Transverse colon (tissue), 4 donors: ENCODE results near the gene CPHXL2. TPM values are rescaled to one million over a fixed set of nuclear protein-coding genes. Genes with fewer than 3 reads are reported as not detected.

Experiments used
- DNase-seq: peaks from one replicate; pipeline ENCODE4 v3.0.0-alpha.2; 2019
- H3K27ac ChIP-seq, 4 donors: fragments of 200-600 bp; sonication (generic); 2 replicates each; pipeline ENCODE4 v1.5.1; 2016 to 2018; ENCODE audit warnings: inconsistent platforms in 4 of 4
- H3K27me3 ChIP-seq: fragments of 200-600 bp; sonication (generic); 2 replicates; pipeline ENCODE4 v1.5.1; 2017; ENCODE audit warnings: inconsistent platforms
- H3K36me3 ChIP-seq, 4 donors: fragments of 200-600 bp; sonication (generic); 2 replicates each; pipeline ENCODE4 v1.5.1; 2017 to 2019; ENCODE audit warnings: inconsistent platforms in 4 of 4
- H3K4me1 ChIP-seq, 4 donors: fragments of 200-600 bp; sonication (generic); 2 replicates each; pipeline ENCODE4 v1.5.1; 2017 to 2020; ENCODE audit warnings: inconsistent platforms in 4 of 4
- H3K4me3 ChIP-seq, 4 donors: fragments of 200-600 bp; sonication (generic); 1 replicate in 1 of 4; 2 replicates in 3 of 4; pipeline versions ENCODE4 v1.5.1 to v1.6.1; 2017 to 2019; ENCODE audit warnings: inconsistent platforms in 4 of 4
- H3K9me3 ChIP-seq, 2 donors: fragments of 200-600 bp; sonication (generic); 2 replicates each; pipeline ENCODE4 v1.5.1; 2017 to 2019; ENCODE audit warnings: inconsistent platforms in 2 of 2
- CTCF ChIP-seq, 5 experiments: fragments of 200-600 bp in 3 of 5; fragments of 450-650 bp in 2 of 5; sonication (generic) in 3 of 5; IDR thresholded peaks; 1 replicate in 2 of 5; 2 replicates in 3 of 5; pipeline ENCODE4 v1.5.1; 2016 to 2017; ENCODE audit warnings: antibody characterized with exemption in 5 of 5, inconsistent platforms in 3 of 5, mild to moderate bottlenecking in 2 of 5, moderate library complexity in 1 of 5
- EP300 ChIP-seq: sonication (generic); formaldehyde crosslinking; IDR thresholded peaks from one replicate; pipeline ENCODE4 v1.6.1; 2017; ENCODE audit warnings: antibody characterized with exemption, low read depth
- POLR2A ChIP-seq: fragments of 450-650 bp; IDR thresholded peaks from one replicate; pipeline ENCODE4 v1.6.1; 2016; ENCODE audit warnings: antibody characterized with exemption, mild to moderate bottlenecking, moderate library complexity
- POLR2AphosphoS5 ChIP-seq, 3 donors: sonication (generic); formaldehyde crosslinking; IDR thresholded peaks; one replicate each; pipeline ENCODE4 v1.6.1; 2016; ENCODE audit warnings: antibody characterized with exemption in 3 of 3
- WGBS, 2 donors: methylation state at CpG; one replicate each; pipeline ENCODE4 v1.1.5; 2018; ENCODE audit warnings: low coverage in 1 of 2; 5-methylcytosine and 5-hydroxymethylcytosine counted together
- in situ Hi-C, 4 donors: fragments of 200-750 bp; cut with MboI; loops; one replicate each; pipeline versions ENCODE4 v1.15.0 to v1.15.1; 2017; ENCODE audit warnings: low sequenced_read_pairs in 3 of 4, low pct_ligation_motif_present in 1 of 4, low pct_unique_long_range_greater_than_20kb in 1 of 4
- intact Hi-C: fragments of 100-400 bp; cut with DNase I; formaldehyde crosslinking; loops from one replicate; pipeline ENCODE4 v1.15.1; 2023; ENCODE audit warnings: low total_unique reads
- total RNA-seq, 4 donors: library from RNA; depleted of rRNA; stranded (reverse); fragments of >200 nt; gene quantifications; one replicate each; pipeline ENCODE4 v1.1.0, GENCODE V29; 2016

The CPHXL2 gene
- total RNA-seq, 4 donors from 2014 or later: not detected

GRCh38 chr16:75679366-75679765 is 2.6 kb upstream of the CPHXL2 start:
- intact Hi-C loops: no loop called here
- H3K36me3 ChIP-seq: no peaks in the 10 kb centered on the region
- no peaks in the 10 kb centered on the region for H3K9me3 ChIP-seq
- WGBS, 2 donors: 86 to 91% methylated on average over 5 of the region's 5 CpGs
- H3K4me1 ChIP-seq: no peaks in the 10 kb centered on the region
- no peak overlapping the region for H3K4me3 ChIP-seq
- TF ChIP-seq EP300 (no peak), POLR2AphosphoS5 (IDR thresholded peaks at IDR 0.05) (no peak), POLR2A (no peak), CTCF (IDR thresholded peaks at IDR 0.05) (no peak)
- in situ Hi-C loops: no loop called here
- H3K27ac ChIP-seq: no peak overlapping the region
- DNase-seq: no peak
- no peaks in the 10 kb centered on the region for H3K27me3 ChIP-seq

- in situ Hi-C loops: loop anchor here in 1 of 4 donors (25.0 kb wide), 1 partner anchor 95 kb away; no protein-coding TSS in a partner anchor
These were observed 9.3 kb downstream of the CPHXL2 start for GRCh38 chr16:75667503-75667902.

GRCh38 chr16:75660726-75661302 is 16.0 kb downstream of the CPHXL2 start:
- TF ChIP-seq CTCF (IDR thresholded peaks at IDR 0.05): no peak
- Histone ChIP-seq H3K9me3 (no peaks in the 10 kb centered on the region), H3K4me3 (no peak overlapping the region), H3K4me1 (no peaks in the 10 kb centered on the region), H3K36me3 (peaks cover 0 to 26% (median 10%) of the 10 kb centered on the region in 4 donors), H3K27ac (no peak overlapping the region), H3K27me3 (no peaks in the 10 kb centered on the region)
- intact Hi-C loops (no loop called here), in situ Hi-C loops (loop anchor here in 1 of 4 donors (25.0 kb wide), 1 partner anchor 101 kb away; no protein-coding TSS in a partner anchor)
- no peak for DNase-seq
- WGBS, 2 donors: 67 to 68% methylated on average over 2 to 4 of the region's 4 CpGs

More at GRCh38 chr16:75667503-75667902, 9.3 kb downstream of the CPHXL2 start:
- Histone ChIP-seq H3K4me1 (no peaks in the 10 kb centered on the region), H3K9me3 (no peaks in the 10 kb centered on the region), H3K27me3 (no peaks in the 10 kb centered on the region), H3K27ac (no peak overlapping the region), H3K4me3 (no peak overlapping the region), H3K36me3 (no peaks in the 10 kb centered on the region)
- intact Hi-C loops: no loop called here
- DNase-seq: no peak
- TF ChIP-seq POLR2AphosphoS5 (IDR thresholded peaks at IDR 0.05): no peak
- TF ChIP-seq POLR2A: no peak
- no peak for TF ChIP-seq CTCF (IDR thresholded peaks at IDR 0.05)
- TF ChIP-seq EP300: no peak

- Histone ChIP-seq H3K27me3 (no peaks in the 10 kb centered on the region), H3K27ac (no peak overlapping the region), H3K36me3 (peaks cover 0 to 31% (median 13%) of the 10 kb centered on the region in 4 donors), H3K4me1 (no peaks in the 10 kb centered on the region), H3K4me3 (no peak overlapping the region), H3K9me3 (no peaks in the 10 kb centered on the region)
- WGBS, 2 donors: 97% methylated on average over 4 of the region's 6 CpGs; no CpG with 5 or more reads in 1 of the 2 donors
- DNase-seq: no peak
- intact Hi-C loops (no loop called here), in situ Hi-C loops (loop anchor here in 1 of 4 donors (25.0 kb wide), 1 partner anchor 102 kb away; no protein-coding TSS in a partner anchor)
- TF ChIP-seq POLR2A (no peak), EP300 (no peak), POLR2AphosphoS5 (IDR thresholded peaks at IDR 0.05) (no peak)
These were observed 16.5 kb downstream of the CPHXL2 start for GRCh38 chr16:75660321-75660720.
